ENCODE data around the gene TMPRSS9. TPM values are rescaled to one million over a fixed set of nuclear protein-coding genes. Genes with fewer than 3 reads are reported as not detected.

The TMPRSS9 gene
- total and polyA plus RNA-seq, 2 of the 13 experiments (the other 11 are each of a cell fraction or from before 2014, with no cell fraction given) = 2.5 to 5.2 TPM

DNA sequence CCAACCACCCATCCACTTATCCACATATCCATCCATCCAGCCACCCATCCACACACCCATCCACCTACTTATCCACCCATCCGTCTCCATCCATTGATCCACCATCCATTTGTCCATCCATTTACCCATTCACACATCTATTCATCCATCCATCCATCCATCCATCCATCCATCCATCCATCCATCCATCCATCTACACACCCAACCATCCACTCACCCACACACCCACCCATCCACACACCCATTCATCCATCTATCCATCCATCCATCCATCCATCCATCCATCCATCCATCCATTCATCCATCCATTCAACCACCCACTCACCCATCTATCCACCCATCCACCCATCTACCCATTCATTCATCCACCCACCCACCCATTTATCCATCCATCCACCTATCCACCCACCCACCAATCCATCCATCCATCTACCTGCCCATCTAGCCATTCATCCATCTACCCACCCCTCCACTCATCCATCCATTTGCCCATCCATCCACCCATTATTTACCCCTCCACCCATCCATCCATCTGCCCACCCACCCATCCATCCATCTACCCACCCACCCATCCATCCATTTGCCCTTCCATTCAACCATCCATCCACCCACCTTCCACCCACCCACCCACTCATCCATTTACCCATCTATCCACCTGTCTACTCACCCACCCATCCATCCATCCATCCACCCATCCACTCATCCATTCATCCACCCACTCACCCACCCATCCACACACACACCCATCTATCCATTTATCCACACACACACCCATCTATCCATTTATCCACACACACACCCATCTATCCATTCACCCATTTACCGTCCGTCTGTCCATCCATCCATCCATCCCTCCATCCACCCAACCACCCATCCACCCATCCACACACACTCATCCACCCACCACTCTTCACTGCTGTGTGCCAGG, 2.5 kb upstream of the TMPRSS9 start:
- ATAC-seq (no peak), DNase-seq (ENCODE audit: low spot score) (no peak), FAIRE-seq (no peak)
- Histone ChIP-seq H3K9me3 (ENCODE audit: low read length) (no peaks in the 10 kb centered on the region), H3K36me3 (replicated peaks in 1 of 2; ENCODE audit: control insufficient read depth in 1 of 2, insufficient read depth in 2 of 2, low read length in 2 of 2) (no peaks in the 10 kb centered on the region), H3K4me1 (ENCODE audit: insufficient read depth, low read length) (no peaks in the 10 kb centered on the region), H3K9ac (ENCODE audit: insufficient read depth, low read depth, low read length) (no peak overlapping the region), H3K4me3 (replicated peaks in 1 of 3; ENCODE audit: insufficient read depth in 1 of 3, low read depth in 2 of 3, low read length in 3 of 3) (no peak overlapping the region), H3K4me2 (ENCODE audit: low read depth, low read length) (no peak overlapping the region), H4K20me1 (ENCODE audit: insufficient read depth, low read length) (no peaks in the 10 kb centered on the region; the same call in 1 of the 2 replicates), H3K79me2 (ENCODE audit: insufficient read depth, low read length) (no peaks in the 10 kb centered on the region), H2AFZ (ENCODE audit: low read length) (no peak overlapping the region), H3K27ac (ENCODE audit: extremely low read length, insufficient read depth, low read length) (no peak overlapping the region), H3K27me3 (ENCODE audit: control insufficient read depth in 1 of 2, insufficient read depth in 2 of 2, low read length in 2 of 2) (peaks cover 7 to 27% of the 10 kb centered on the region in 2 experiments)
- TF ChIP-seq ZNF224 (CRISPR knock-in tag; IDR thresholded peaks at IDR 0.05) = no peak
- TF ChIP-seq ZNF670 (CRISPR knock-in tag; IDR thresholded peaks at IDR 0.05; ENCODE audit: borderline replicate concordance) = no peak
- no peak for TF ChIP-seq ZSCAN25 (CRISPR knock-in tag; IDR thresholded peaks at IDR 0.05)
- TF ChIP-seq TAF1 (CRISPR knock-in tag; IDR thresholded peaks at IDR 0.05) = no peak
- no peak for TF ChIP-seq PHB2 (IDR thresholded peaks at IDR 0.05; ENCODE audit: partially characterized antibody)
- no peak for TF ChIP-seq ZNF317 (CRISPR knock-in tag; IDR thresholded peaks at IDR 0.05)
- TF ChIP-seq ZNF543 (CRISPR knock-in tag; IDR thresholded peaks at IDR 0.05) = no peak
- 73% methylated on average over 3 of the region's 3 CpGs for WGBS (ENCODE audit: low lambda C conversion rate)
- ChIA-PET CTCF (ENCODE audit: low intra/inter-chr PET ratio, low total read pairs) (no interaction called here), POLR2A (no interaction called here)
- BruUV-seq (replicated peaks) = no TSS peak
- in situ Hi-C loops (cut with HindIII; ENCODE audit: extremely low pct_ligation_motif_present, low pct_unique_long_range_greater_than_20kb) (no loop called here), intact Hi-C loops (cut with micrococcal nuclease; ENCODE audit: unreplicated experiment) (no loop called here)

DNA sequence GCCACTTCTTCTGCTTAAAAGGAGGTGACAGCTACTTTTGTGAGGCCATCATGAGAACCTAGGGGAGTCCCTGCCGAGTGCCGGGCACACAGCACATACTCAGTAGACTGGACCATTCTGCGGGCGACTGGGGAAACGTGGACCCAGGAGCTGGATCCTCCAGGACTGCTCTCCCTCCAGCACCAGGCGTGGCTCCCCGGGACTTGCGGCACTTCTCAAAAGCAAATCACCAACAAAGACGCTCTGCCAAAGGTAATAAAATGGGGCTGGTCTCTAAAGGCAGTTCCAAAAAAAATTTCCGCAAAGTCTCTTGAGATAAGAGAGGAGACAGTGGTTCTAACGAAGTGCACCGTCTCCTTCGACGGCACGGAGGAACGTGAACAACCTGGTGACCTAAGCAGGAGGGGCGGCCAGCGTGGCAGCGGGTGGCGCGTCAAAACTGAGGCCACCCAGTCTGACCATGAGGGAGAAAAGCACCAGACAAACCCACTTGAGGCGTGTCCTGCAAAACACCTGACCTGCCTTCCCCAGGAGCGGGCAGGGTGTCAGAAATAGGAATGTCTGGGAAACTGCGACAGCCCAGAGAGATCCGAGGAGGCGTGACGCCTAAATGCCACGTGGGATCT, 1.4 kb upstream of the TMPRSS9 start:
- no peaks in the 10 kb centered on the region for H3K4me1 ChIP-seq (ENCODE audit: insufficient read depth, low read length)
- H3K36me3 ChIP-seq (replicated peaks in 1 of 2; ENCODE audit: control insufficient read depth in 1 of 2, insufficient read depth in 2 of 2, low read length in 2 of 2) = no peaks in the 10 kb centered on the region
- H2AFZ ChIP-seq (ENCODE audit: low read length) = no peak overlapping the region
- H3K9ac ChIP-seq (ENCODE audit: insufficient read depth, low read depth, low read length) = no peak overlapping the region
- H3K27me3 ChIP-seq (ENCODE audit: control insufficient read depth in 1 of 2, insufficient read depth in 2 of 2, low read length in 2 of 2) = peaks cover 8 to 35% of the 10 kb centered on the region in 2 experiments
- WGBS (ENCODE audit: low lambda C conversion rate) = 42% methylated on average over 28 of the region's 28 CpGs
- CTCF ChIA-PET (ENCODE audit: low intra/inter-chr PET ratio, low total read pairs) = no interaction called here
- intact Hi-C loops (cut with micrococcal nuclease; ENCODE audit: unreplicated experiment) = no loop called here
- BruUV-seq (replicated peaks) = no TSS peak
- H3K79me2 ChIP-seq (ENCODE audit: insufficient read depth, low read length) = no peaks in the 10 kb centered on the region
- H3K4me3 ChIP-seq (replicated peaks in 1 of 3; ENCODE audit: insufficient read depth in 1 of 3, low read depth in 2 of 3, low read length in 3 of 3) = no peak overlapping the region
- DNase-seq (ENCODE audit: low spot score) (no peak), ATAC-seq (no peak), FAIRE-seq (no peak)
- POLR2A ChIA-PET = no interaction called here
- H3K9me3 ChIP-seq (ENCODE audit: low read length) = no peaks in the 10 kb centered on the region
- in situ Hi-C loops (cut with HindIII; ENCODE audit: extremely low pct_ligation_motif_present, low pct_unique_long_range_greater_than_20kb) = no loop called here
- H4K20me1 ChIP-seq (ENCODE audit: insufficient read depth, low read length) = no peaks in the 10 kb centered on the region; the same call in 1 of the 2 replicates
- H3K27ac ChIP-seq (ENCODE audit: extremely low read length, insufficient read depth, low read length) = no peak overlapping the region
- no peak overlapping the region for H3K4me2 ChIP-seq (ENCODE audit: low read depth, low read length)
- TF ChIP-seq ONECUT2 (CRISPR knock-in tag; IDR thresholded peaks at IDR 0.05) = no peak
- no peak for TF ChIP-seq DR1 (CRISPR knock-in tag; IDR thresholded peaks at IDR 0.05)
- no peak for TF ChIP-seq PLRG1 (conservative IDR thresholded peaks at IDR 0.05)
- no peak for TF ChIP-seq JUND (CRISPR knock-in tag; IDR thresholded peaks at IDR 0.05)
- no peak for TF ChIP-seq AGO1 (IDR thresholded peaks at IDR 0.05; ENCODE audit: low read depth, low read length, poor library complexity, severe bottlenecking)
- TF ChIP-seq NR2F6 (IDR thresholded peaks at IDR 0.05) = no peak
- no peak for TF ChIP-seq NR2F6 (CRISPR knock-in tag; IDR thresholded peaks at IDR 0.05)
- no peak for TF ChIP-seq GATAD1 (CRISPR knock-in tag; IDR thresholded peaks at IDR 0.05)
- TF ChIP-seq, protein P1, sequence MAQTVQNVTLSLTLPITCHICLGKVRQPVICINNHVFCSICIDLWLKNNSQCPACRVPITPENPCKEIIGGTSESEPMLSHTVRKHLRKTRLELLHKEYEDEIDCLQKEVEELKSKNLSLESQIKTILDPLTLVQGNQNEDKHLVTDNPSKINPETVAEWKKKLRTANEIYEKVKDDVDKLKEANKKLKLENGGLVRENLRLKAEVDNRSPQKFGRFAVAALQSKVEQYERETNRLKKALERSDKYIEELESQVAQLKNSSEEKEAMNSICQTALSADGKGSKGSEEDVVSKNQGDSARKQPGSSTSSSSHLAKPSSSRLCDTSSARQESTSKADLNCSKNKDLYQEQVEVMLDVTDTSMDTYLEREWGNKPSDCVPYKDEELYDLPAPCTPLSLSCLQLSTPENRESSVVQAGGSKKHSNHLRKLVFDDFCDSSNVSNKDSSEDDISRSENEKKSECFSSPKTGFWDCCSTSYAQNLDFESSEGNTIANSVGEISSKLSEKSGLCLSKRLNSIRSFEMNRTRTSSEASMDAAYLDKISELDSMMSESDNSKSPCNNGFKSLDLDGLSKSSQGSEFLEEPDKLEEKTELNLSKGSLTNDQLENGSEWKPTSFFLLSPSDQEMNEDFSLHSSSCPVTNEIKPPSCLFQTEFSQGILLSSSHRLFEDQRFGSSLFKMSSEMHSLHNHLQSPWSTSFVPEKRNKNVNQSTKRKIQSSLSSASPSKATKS (CRISPR knock-in tag; IDR thresholded peaks at IDR 0.05) = no peak
- TF ChIP-seq ZNF350 (CRISPR knock-in tag; IDR thresholded peaks at IDR 0.05; ENCODE audit: borderline replicate concordance, low read depth) = no peak
- no peak for TF ChIP-seq ETV6 (CRISPR knock-in tag; conservative IDR thresholded peaks at IDR 0.05)
